Sigmoid colon (tissue), 4 donors: ENCODE data around the gene HRH1.
A peak's percentile ranks its signal among the peaks of the same experiment; 100 is the strongest.

Source experiments
- CTCF ChIP-seq, 4 experiments: fragments of 450-650 bp in 3 of 4; fragments of 200-600 bp in 1 of 4; IDR thresholded peaks; one replicate each; pipeline ENCODE4 v1.5.1; 2016 to 2019; ENCODE audit warnings: antibody characterized with exemption in 4 of 4, mild to moderate bottlenecking in 3 of 4, moderate library complexity in 2 of 4
- EP300 ChIP-seq, 4 donors: sonication (generic); formaldehyde crosslinking; IDR thresholded peaks; one replicate each; pipeline ENCODE4 v1.6.1; 2017; ENCODE audit warnings: antibody characterized with exemption in 4 of 4
- POLR2A ChIP-seq, 2 donors: fragments of 450-650 bp; IDR thresholded peaks; one replicate each; pipeline ENCODE4 v1.6.1; 2016; ENCODE audit warnings: antibody characterized with exemption in 2 of 2, mild to moderate bottlenecking in 2 of 2, moderate library complexity in 2 of 2
- POLR2AphosphoS5 ChIP-seq, 4 donors: sonication (generic); formaldehyde crosslinking; IDR thresholded peaks; one replicate each; pipeline ENCODE4 v1.6.1; 2017; ENCODE audit warnings: antibody characterized with exemption in 4 of 4

DNA sequence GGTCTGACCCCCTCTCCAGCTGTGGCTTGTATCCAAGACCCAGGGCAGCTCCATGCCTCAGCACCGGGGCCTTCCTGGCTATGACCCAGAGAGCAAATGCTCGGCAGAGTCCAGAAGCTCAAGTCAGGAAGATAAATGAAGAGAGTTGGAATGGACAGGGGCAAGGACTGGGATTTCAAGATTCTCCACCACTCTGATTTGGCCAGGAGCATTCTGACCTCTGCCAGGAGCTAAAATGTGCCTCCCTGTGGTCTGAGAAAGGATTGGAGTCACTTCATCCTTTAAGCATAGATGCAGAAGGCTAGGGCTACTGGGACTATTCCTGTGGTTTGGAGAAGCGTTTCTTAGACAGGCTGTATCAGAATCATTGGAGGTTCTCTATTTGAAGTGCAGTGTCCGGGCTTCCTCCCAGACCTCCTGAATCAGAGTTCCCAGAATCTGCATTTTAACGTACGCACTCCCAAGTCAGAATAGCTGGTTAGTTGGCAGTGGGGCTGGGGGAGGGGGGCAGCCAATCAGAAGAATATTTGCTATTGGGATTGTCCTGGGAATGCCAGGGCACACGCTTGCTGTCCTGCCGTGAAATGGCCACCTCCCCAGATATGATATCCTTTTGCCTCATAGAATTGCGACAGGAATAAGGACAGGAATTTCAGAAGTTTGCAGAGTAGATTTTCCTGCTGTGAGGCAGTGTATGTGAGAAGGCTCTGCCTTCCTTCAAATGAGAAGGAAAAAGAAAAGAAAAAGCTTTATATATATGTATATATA, 57.4 kb downstream of the HRH1 start:
- peak in 1 of 4 experiments; percentile 16 for TF ChIP-seq CTCF (IDR thresholded peaks at IDR 0.05)
- TF ChIP-seq EP300 (IDR thresholded peaks at IDR 0.05), result no peak
- TF ChIP-seq POLR2A (IDR thresholded peaks at IDR 0.05), result no peak
- TF ChIP-seq POLR2AphosphoS5 (IDR thresholded peaks at IDR 0.05), result no peak
